Smooth muscle cell (in vitro differentiated cells): ENCODE results near the gene CLEC20A. TPM values are rescaled to one million over a fixed set of nuclear protein-coding genes. Genes with fewer than 3 reads are reported as not detected.

Source experiments
- DNase-seq: peaks from one replicate; lab custom pipeline; 2025; ENCODE audit not compliant: unreplicated experiment; lab: John Stamatoyannopoulos, UW
- H2AFZ ChIP-seq: fragments of 200-600 bp; sonication (generic); 2 replicates; pipeline ENCODE4 v1.6.0; 2016; ENCODE audit warnings: antibody characterized with exemption, low read depth, mild to moderate bottlenecking
- H3F3A ChIP-seq: fragments of 200-600 bp; sonication (generic); 2 replicates; pipeline ENCODE4 v1.6.0; 2017; ENCODE audit warnings: antibody characterized with exemption, low read depth
- H3K27ac ChIP-seq: fragments of 200-600 bp; sonication (generic); 2 replicates; pipeline ENCODE4 v1.5.1; 2016; ENCODE audit warnings: low read depth, mild to moderate bottlenecking
- H3K27me3 ChIP-seq: fragments of 200-600 bp; sonication (generic); 2 replicates; pipeline ENCODE4 v1.6.1; 2016; ENCODE audit warnings: low read depth, mild to moderate bottlenecking
- H3K36me3 ChIP-seq: fragments of 200-600 bp; sonication (generic); 2 replicates; pipeline ENCODE4 v1.5.1; 2016; ENCODE audit warnings: low read depth
- H3K4me1 ChIP-seq: fragments of 200-600 bp; sonication (generic); 2 replicates; pipeline ENCODE4 v1.5.1; 2016; ENCODE audit warnings: low read depth
- H3K4me2 ChIP-seq: fragments of 200-600 bp; sonication (generic); 2 replicates; pipeline ENCODE4 v1.6.0; 2016; ENCODE audit warnings: mild to moderate bottlenecking
- H3K4me3 ChIP-seq: fragments of 200-600 bp; sonication (generic); 2 replicates; pipeline ENCODE4 v1.5.1; 2016; ENCODE audit warnings: mild to moderate bottlenecking
- H3K79me2 ChIP-seq: fragments of 200-600 bp; sonication (generic); 2 replicates; pipeline ENCODE4 v1.6.0; 2016; ENCODE audit warnings: low read depth, mild to moderate bottlenecking
- H3K9ac ChIP-seq: fragments of 200-600 bp; sonication (generic); 2 replicates; pipeline ENCODE4 v1.6.0; 2016; ENCODE audit warnings: low read depth
- H3K9me3 ChIP-seq: fragments of 200-600 bp; sonication (generic); replicated peaks from 2 replicates; pipeline ENCODE4 v1.5.1; 2016; ENCODE audit warnings: low read depth
- H4K20me1 ChIP-seq: fragments of 200-600 bp; sonication (generic); 2 replicates; pipeline ENCODE4 v1.6.0; 2016; ENCODE audit warnings: low read depth
- WGBS: methylation state at CpG from one replicate; pipeline ENCODE4 v1.1.7; 2016; ENCODE audit warnings: low lambda C conversion rate; 5-methylcytosine and 5-hydroxymethylcytosine counted together
- polyA plus RNA-seq: library from polyadenylated mRNA; unstranded; fragments of >200 nt; fragmentation: Nextera tagmentation; extraction: Ambion mirVana; gene quantifications from 2 replicates; pipeline ENCODE4 v1.2.1, GENCODE V29; 2016
- total RNA-seq: library from RNA; depleted of rRNA; stranded (reverse); fragments of >200 nt; gene quantifications from 2 replicates; pipeline ENCODE4 v1.2.3, GENCODE V29; 2014
- TF ChIP-seq, protein P1 (sequence below): fragments of 200-600 bp; sonication (generic); IDR thresholded peaks from 2 replicates; pipeline ENCODE4 v1.5.1; 2017; ENCODE audit warnings: borderline replicate concordance, mild to moderate bottlenecking, antibody characterized with exemption; ENCODE audit not compliant: insufficient read depth, poor library complexity, severe bottlenecking

Gene CLEC20A
- total and polyA plus RNA-seq, 2 experiments from 2014 or later: 0.14 TPM; not detected in 1

- no peak overlapping the region for H3K9ac ChIP-seq
- DNase-seq: no peak
- H3K9me3 ChIP-seq: no peaks in the 10 kb centered on the region
- no peaks in the 10 kb centered on the region for H3K27me3 ChIP-seq
- no peak overlapping the region for H3K4me3 ChIP-seq
- no peaks in the 10 kb centered on the region for H4K20me1 ChIP-seq
- no peaks in the 10 kb centered on the region for H3F3A ChIP-seq
- H3K27ac ChIP-seq: no peak overlapping the region
- no peak overlapping the region for H2AFZ ChIP-seq
- H3K79me2 ChIP-seq: no peaks in the 10 kb centered on the region
- TF ChIP-seq, protein P1, sequence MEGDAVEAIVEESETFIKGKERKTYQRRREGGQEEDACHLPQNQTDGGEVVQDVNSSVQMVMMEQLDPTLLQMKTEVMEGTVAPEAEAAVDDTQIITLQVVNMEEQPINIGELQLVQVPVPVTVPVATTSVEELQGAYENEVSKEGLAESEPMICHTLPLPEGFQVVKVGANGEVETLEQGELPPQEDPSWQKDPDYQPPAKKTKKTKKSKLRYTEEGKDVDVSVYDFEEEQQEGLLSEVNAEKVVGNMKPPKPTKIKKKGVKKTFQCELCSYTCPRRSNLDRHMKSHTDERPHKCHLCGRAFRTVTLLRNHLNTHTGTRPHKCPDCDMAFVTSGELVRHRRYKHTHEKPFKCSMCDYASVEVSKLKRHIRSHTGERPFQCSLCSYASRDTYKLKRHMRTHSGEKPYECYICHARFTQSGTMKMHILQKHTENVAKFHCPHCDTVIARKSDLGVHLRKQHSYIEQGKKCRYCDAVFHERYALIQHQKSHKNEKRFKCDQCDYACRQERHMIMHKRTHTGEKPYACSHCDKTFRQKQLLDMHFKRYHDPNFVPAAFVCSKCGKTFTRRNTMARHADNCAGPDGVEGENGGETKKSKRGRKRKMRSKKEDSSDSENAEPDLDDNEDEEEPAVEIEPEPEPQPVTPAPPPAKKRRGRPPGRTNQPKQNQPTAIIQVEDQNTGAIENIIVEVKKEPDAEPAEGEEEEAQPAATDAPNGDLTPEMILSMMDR: no peak
- 93% methylated on average over 10 of the region's 10 CpGs for WGBS
- H3K4me2 ChIP-seq: no peak overlapping the region
- H3K36me3 ChIP-seq: no peaks in the 10 kb centered on the region
- H3K4me1 ChIP-seq: no peaks in the 10 kb centered on the region
Measured at GRCh38 chr1:178531887-178532286, 35.1 kb upstream of the CLEC20A start.

GRCh38 chr1:178530502-178530901, 33.7 kb upstream of the CLEC20A start:
- H3K27ac ChIP-seq: peak overlapping the region; percentile 34
- H4K20me1 ChIP-seq: no peaks in the 10 kb centered on the region
- H3K4me1 ChIP-seq: no peaks in the 10 kb centered on the region
- H3K4me2 ChIP-seq: no peak overlapping the region
- H2AFZ ChIP-seq: no peak overlapping the region
- TF ChIP-seq, protein P1: no peak
- no peaks in the 10 kb centered on the region for H3K27me3 ChIP-seq
- no peak overlapping the region for H3K4me3 ChIP-seq
- 52% methylated on average over 3 of the region's 3 CpGs for WGBS
- no peaks in the 10 kb centered on the region for H3K9me3 ChIP-seq
- H3K79me2 ChIP-seq: no peaks in the 10 kb centered on the region
- H3F3A ChIP-seq: no peaks in the 10 kb centered on the region
- H3K36me3 ChIP-seq: no peaks in the 10 kb centered on the region
- H3K9ac ChIP-seq: no peak overlapping the region
- no peak for DNase-seq

DNA sequence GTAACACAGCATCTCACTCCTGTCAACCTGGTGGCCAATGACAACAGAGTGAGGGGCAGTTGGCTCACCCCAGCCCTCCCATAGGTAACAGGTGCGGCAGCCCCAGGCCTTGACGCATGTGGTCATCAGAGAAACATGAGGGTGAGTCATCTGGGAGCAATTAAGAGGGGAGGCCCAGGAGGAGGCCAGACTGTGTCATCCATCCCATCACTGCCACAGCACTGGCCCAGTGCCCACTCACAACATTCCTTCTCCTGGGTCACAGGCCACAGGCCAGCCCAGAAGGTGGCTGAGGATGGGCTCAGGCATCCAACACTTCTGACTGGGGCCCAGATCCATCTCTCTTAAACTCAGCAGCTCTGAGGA, 33.3 kb upstream of the CLEC20A start:
- no peaks in the 10 kb centered on the region for H3K27me3 ChIP-seq
- TF ChIP-seq, protein P1: no peak
- no peaks in the 10 kb centered on the region for H3K9me3 ChIP-seq
- no peaks in the 10 kb centered on the region for H3K4me1 ChIP-seq
- no peak overlapping the region for H3K4me3 ChIP-seq
- no peaks in the 10 kb centered on the region for H3F3A ChIP-seq
- H3K9ac ChIP-seq: no peak overlapping the region
- no peaks in the 10 kb centered on the region for H3K79me2 ChIP-seq
- H3K4me2 ChIP-seq: no peak overlapping the region
- no peaks in the 10 kb centered on the region for H4K20me1 ChIP-seq
- peak overlapping the region; percentile 34 for H3K27ac ChIP-seq
- H3K36me3 ChIP-seq: no peaks in the 10 kb centered on the region
- DNase-seq: no peak
- no peak overlapping the region for H2AFZ ChIP-seq
- WGBS: 36% methylated on average over 2 of the region's 2 CpGs

DNA sequence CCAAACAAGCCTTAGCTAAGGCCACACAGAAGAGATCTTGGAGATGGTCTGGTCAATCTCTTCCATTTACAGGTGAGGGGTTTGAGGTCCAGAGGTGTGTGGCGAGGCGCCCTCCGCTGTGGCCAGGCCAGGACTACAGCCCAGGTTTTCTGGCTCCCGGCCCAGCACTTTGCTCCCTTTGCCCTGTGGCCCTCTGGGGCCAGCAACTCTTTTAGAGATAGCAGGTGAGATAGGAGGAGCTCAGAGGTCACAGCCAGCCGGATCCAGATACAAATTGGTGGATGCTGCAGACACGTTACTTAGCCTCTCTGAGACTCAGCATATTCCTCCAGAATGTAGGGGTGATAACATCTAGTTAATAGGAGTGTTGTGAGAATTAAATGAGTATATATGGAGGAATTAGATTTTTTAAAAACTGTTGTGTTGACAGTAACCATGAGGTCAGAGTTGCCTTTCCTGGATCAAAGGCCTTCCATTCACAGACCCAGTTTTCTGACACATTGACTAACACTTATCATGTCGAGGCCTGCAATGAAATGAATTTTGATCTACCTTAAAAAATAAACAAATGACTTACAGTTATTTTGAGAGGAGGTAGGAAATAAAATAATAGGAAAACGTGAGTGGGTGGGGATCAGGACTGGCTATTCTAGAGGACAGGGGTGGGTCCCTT, 32.7 kb upstream of the CLEC20A start:
- no peaks in the 10 kb centered on the region for H4K20me1 ChIP-seq
- DNase-seq: no peak
- H3K4me3 ChIP-seq: no peak overlapping the region
- no peak overlapping the region for H2AFZ ChIP-seq
- no peak overlapping the region for H3K27ac ChIP-seq
- no peaks in the 10 kb centered on the region for H3K36me3 ChIP-seq
- TF ChIP-seq, protein P1: no peak
- H3K4me1 ChIP-seq: no peaks in the 10 kb centered on the region
- H3F3A ChIP-seq: no peaks in the 10 kb centered on the region
- WGBS: 87% methylated on average over 8 of the region's 8 CpGs
- H3K27me3 ChIP-seq: no peaks in the 10 kb centered on the region
- H3K9me3 ChIP-seq: no peaks in the 10 kb centered on the region
- no peaks in the 10 kb centered on the region for H3K79me2 ChIP-seq
- no peak overlapping the region for H3K9ac ChIP-seq
- H3K4me2 ChIP-seq: no peak overlapping the region
